Activated CD8-positive, alpha-beta memory T cell treated with anti-CD3 and anti-CD28 coated beads, Interleukin-2, amount 50 U/mL, for 1 hour (primary cell): Measurements from ENCODE around the gene CSNK1E.

Experiments used
- DNase-seq: peaks from one replicate; pipeline ENCODE4 v3.0.0-alpha.2; 2020; ENCODE audit errors: extremely low read depth

CSNK1E gene

GRCh38 chr22:38249803-38250642 is 67.2 kb downstream of the CSNK1E start:
- DNase-seq = no peak

- no peak for DNase-seq
These were observed 67.9 kb downstream of the CSNK1E start for GRCh38 chr22:38249301-38249700.

GRCh38 chr22:38248280-38248679 is 69.0 kb downstream of the CSNK1E start:
- DNase-seq = no peak

- DNase-seq = no peak
These were observed 69.5 kb downstream of the CSNK1E start for GRCh38 chr22:38247713-38248112.

GRCh38 chr22:38246692-38247091 is 70.5 kb downstream of the CSNK1E start:
- no peak for DNase-seq

- DNase-seq = no peak
These were observed 71.1 kb downstream of the CSNK1E start for GRCh38 chr22:38246046-38246658.

- no peak for DNase-seq
These were observed 73.1 kb downstream of the CSNK1E start for GRCh38 chr22:38244106-38244505.

- DNase-seq = no peak
These were observed 74.0 kb downstream of the CSNK1E start for GRCh38 chr22:38243007-38243765.

- no peak for DNase-seq
These were observed 76.4 kb downstream of the CSNK1E start for GRCh38 chr22:38240734-38241252.
